Gastroesophageal sphincter (tissue), 4 donors: ENCODE data around the gene IL17B. TPM values are rescaled to one million over a fixed set of nuclear protein-coding genes. Genes with fewer than 3 reads are reported as not detected.
A peak's percentile ranks its signal among the peaks of the same experiment; 100 is the strongest.

Experiments used
- ATAC-seq: fragments of 150-250 bp; one replicate; pipeline ENCODE4 v1.9.1; 2016; ENCODE audit warnings: mild to moderate bottlenecking, moderate library complexity
- H3K27ac ChIP-seq, 4 donors: fragments of 200-600 bp; sonication (generic) in 3 of 4; 1 replicate in 3 of 4; 2 replicates in 1 of 4; pipeline ENCODE4 v1.5.1; 2016 to 2019
- H3K27me3 ChIP-seq: fragments of 200-600 bp; sonication (generic); one replicate; pipeline ENCODE4 v1.5.1; 2019
- H3K36me3 ChIP-seq, 2 donors: fragments of 200-600 bp; sonication (generic); one replicate each; pipeline ENCODE4 v1.5.1; 2019; ENCODE audit warnings: control low read depth in 1 of 2
- H3K4me1 ChIP-seq, 3 donors: fragments of 200-600 bp; sonication (generic); 1 replicate in 2 of 3; 2 replicates in 1 of 3; pipeline ENCODE4 v1.5.1; 2016 to 2019; ENCODE audit warnings: control low read depth in 2 of 3
- H3K4me3 ChIP-seq, 2 donors: fragments of 200-600 bp; sonication (generic); one replicate each; pipeline ENCODE4 v1.5.1; 2019; ENCODE audit warnings: mild to moderate bottlenecking in 1 of 2, moderate library complexity in 1 of 2
- H3K9me3 ChIP-seq, 3 donors: fragments of 200-600 bp; sonication (generic); one replicate each; pipeline ENCODE4 v1.5.1; 2017 to 2019; ENCODE audit warnings: control low read depth in 2 of 3
- EP300 ChIP-seq: sonication (generic); formaldehyde crosslinking; IDR thresholded peaks from one replicate; pipeline ENCODE4 v1.6.1; 2017; ENCODE audit warnings: antibody characterized with exemption, mild to moderate bottlenecking
- POLR2A ChIP-seq, 2 donors: fragments of 450-650 bp; IDR thresholded peaks; one replicate each; pipeline ENCODE4 v1.6.1; 2017; ENCODE audit warnings: antibody characterized with exemption in 2 of 2, mild to moderate bottlenecking in 2 of 2, moderate library complexity in 1 of 2
- POLR2AphosphoS5 ChIP-seq: sonication (generic); formaldehyde crosslinking; IDR thresholded peaks from one replicate; pipeline ENCODE4 v1.6.1; 2017; ENCODE audit warnings: antibody characterized with exemption
- WGBS, 2 donors: methylation state at CpG; one replicate each; pipeline ENCODE4 v1.1.5; 2018; ENCODE audit warnings: low coverage in 1 of 2; 5-methylcytosine and 5-hydroxymethylcytosine counted together
- total RNA-seq, 4 donors: library from RNA; depleted of rRNA; stranded (reverse); fragments of >200 nt; gene quantifications; one replicate each; pipeline ENCODE4 v1.1.0, GENCODE V29; 2016
- TF ChIP-seq, protein P1 (sequence below), 4 experiments: fragments of 200-600 bp in 2 of 4; fragments of 450-650 bp in 2 of 4; sonication (generic) in 1 of 4; IDR thresholded peaks; one replicate each; pipeline ENCODE4 v1.5.1; 2017 to 2019; ENCODE audit warnings: antibody characterized with exemption in 4 of 4, mild to moderate bottlenecking in 2 of 4, moderate library complexity in 2 of 4

The IL17B gene
- total RNA-seq, 4 donors from 2014 or later, result 2.3 to 7.2 (median 4.0) TPM

DNA sequence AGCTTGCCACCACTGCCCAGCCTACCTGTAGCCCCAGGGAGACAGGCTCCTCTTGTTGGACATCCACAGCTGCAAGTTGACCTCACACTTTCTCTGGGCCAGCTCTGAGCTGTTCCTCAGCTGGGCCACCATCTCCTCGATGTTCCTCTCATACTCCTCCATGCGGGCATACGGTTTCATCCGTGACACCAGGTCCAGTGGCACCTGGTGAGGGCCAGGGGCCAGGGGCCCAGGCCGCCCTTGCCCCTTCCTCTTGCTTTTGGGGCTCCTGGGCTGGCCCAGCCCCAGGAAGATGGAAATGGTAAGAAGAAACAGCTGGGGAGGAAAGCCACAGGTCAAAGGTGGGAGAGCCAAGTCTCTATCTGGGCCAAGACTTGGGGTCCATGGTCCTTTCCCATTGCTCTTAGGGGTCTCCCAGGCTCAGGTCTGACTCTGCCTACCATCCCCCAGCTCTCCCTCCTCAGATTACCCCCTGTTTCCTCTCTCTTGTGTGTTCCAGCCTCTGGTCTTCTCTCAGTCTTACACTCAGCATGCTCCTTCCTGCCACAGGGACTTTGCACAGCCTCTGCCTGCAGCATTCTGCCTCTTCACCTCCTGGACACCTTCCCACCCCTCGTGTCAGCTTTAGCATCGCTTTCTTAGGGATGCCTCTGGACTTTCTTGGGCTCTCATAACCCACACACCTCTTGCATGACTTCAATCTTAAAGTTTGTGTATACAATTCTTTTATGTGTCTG, 2.2 kb downstream of the IL17B start:
- Histone ChIP-seq H3K27me3 (no peaks in the 10 kb centered on the region), H3K4me1 (peaks cover 0 to 78% (median 6%) of the 10 kb centered on the region in 3 donors), H3K27ac (peak overlapping the region in 3 of 4 donors; percentile 31 to 94 (median 93)), H3K4me3 (no peak overlapping the region), H3K9me3 (no peaks in the 10 kb centered on the region), H3K36me3 (no peaks in the 10 kb centered on the region)
- TF ChIP-seq, protein P1, sequence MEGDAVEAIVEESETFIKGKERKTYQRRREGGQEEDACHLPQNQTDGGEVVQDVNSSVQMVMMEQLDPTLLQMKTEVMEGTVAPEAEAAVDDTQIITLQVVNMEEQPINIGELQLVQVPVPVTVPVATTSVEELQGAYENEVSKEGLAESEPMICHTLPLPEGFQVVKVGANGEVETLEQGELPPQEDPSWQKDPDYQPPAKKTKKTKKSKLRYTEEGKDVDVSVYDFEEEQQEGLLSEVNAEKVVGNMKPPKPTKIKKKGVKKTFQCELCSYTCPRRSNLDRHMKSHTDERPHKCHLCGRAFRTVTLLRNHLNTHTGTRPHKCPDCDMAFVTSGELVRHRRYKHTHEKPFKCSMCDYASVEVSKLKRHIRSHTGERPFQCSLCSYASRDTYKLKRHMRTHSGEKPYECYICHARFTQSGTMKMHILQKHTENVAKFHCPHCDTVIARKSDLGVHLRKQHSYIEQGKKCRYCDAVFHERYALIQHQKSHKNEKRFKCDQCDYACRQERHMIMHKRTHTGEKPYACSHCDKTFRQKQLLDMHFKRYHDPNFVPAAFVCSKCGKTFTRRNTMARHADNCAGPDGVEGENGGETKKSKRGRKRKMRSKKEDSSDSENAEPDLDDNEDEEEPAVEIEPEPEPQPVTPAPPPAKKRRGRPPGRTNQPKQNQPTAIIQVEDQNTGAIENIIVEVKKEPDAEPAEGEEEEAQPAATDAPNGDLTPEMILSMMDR (IDR thresholded peaks at IDR 0.05), result no peak
- TF ChIP-seq POLR2AphosphoS5, result no peak
- no peak for TF ChIP-seq POLR2A (IDR thresholded peaks at IDR 0.05)
- TF ChIP-seq EP300, result no peak
- WGBS, 2 donors, result 91% methylated on average over 5 of the region's 7 CpGs; no CpG with 5 or more reads in 1 of the 2 donors
- ATAC-seq, result no peak

DNA sequence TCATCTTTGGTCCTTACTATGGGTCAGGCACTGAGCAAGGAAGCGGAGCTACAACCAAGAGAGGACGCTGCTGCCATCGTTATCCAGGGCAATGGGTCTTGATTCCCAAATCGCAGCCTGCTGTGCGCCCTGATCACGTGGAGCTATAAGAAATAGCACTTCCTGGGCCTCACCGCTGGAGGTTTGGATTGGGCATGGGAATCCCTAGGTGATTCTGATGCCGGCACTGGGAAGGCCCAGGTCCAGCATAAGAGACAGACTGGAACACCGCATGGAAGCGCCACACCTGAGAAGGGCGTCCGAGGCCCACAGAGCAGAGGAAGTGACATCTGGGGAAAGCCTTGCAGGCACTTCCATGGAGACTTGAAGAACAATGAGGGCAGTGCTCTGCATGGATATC, 3.0 kb downstream of the IL17B start:
- Histone ChIP-seq H3K27me3 (no peaks in the 10 kb centered on the region), H3K4me3 (no peak overlapping the region), H3K9me3 (no peaks in the 10 kb centered on the region), H3K27ac (peak overlapping the region in 2 of 4 donors; percentile 31 to 93), H3K4me1 (peaks cover 0 to 78% (median 14%) of the 10 kb centered on the region in 3 donors), H3K36me3 (no peaks in the 10 kb centered on the region)
- no peak for TF ChIP-seq POLR2A (IDR thresholded peaks at IDR 0.05)
- TF ChIP-seq POLR2AphosphoS5, result no peak
- ATAC-seq, result no peak
- no CpG with 5 or more reads among the region's 12 CpGs for WGBS, 2 donors

DNA sequence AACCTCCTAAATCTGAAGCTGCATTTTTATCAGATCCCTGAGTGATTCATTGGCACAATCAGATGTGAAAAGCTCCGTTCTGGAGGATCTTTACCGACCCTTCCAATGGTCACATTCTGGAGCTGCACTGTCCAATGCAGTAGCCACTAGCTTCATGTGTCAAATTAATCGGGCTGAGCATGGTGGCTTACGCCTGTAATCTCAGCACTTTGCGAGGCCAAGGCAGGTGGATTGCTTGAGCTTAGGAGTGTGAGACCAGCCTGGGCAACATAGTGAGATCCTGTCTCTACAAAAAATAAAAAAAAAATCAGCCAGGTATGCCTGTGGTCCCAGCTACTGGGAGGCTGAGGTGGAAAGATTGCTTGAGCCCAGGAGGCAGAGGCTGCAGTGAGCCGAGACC, 3.7 kb downstream of the IL17B start:
- ATAC-seq, result no peak
- Histone ChIP-seq H3K4me1 (peaks cover 0 to 78% (median 16%) of the 10 kb centered on the region in 3 donors), H3K9me3 (no peaks in the 10 kb centered on the region), H3K27me3 (no peaks in the 10 kb centered on the region), H3K4me3 (no peak overlapping the region), H3K36me3 (no peaks in the 10 kb centered on the region), H3K27ac (peak overlapping the region in 3 of 4 donors; percentile 64 to 93 (median 75))
- WGBS, 2 donors, result 78 to 87% methylated on average over 3 to 6 of the region's 6 CpGs
- TF ChIP-seq POLR2AphosphoS5, result no peak
- TF ChIP-seq EP300, result no peak
- no peak for TF ChIP-seq POLR2A (IDR thresholded peaks at IDR 0.05)
- TF ChIP-seq, protein P1 (IDR thresholded peaks at IDR 0.05), result no peak

DNA sequence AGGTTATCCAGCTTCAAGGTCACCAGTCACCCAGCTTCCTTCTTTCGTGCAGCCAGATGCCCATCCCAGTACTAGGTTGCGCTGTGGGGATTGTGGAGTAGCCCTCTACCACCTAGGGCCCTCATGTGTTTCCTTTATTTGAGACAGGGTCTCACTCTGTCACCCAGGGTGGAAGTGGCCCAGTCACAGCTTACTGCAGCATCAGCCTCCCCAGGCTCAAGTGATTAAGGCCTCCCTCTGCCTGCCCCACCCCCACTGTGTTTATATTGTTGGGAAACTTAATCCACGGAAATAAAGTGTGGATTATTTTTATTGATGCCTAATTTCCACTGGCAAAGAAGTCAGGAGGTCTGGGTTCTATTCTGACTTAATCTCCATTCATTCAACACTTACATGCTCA, 4.3 kb downstream of the IL17B start:
- peaks cover 0 to 76% (median 16%) of the 10 kb centered on the region in 3 donors for H3K4me1 ChIP-seq
- H3K27me3 ChIP-seq, result no peaks in the 10 kb centered on the region
- no peak overlapping the region for H3K4me3 ChIP-seq
- TF ChIP-seq POLR2AphosphoS5 (no peak), EP300 (no peak), POLR2A (IDR thresholded peaks at IDR 0.05) (no peak)
- TF ChIP-seq, protein P1 (IDR thresholded peaks at IDR 0.05), result no peak
- no peaks in the 10 kb centered on the region for H3K9me3 ChIP-seq
- H3K36me3 ChIP-seq, result no peaks in the 10 kb centered on the region
- 71 to 72% methylated on average over 3 of the region's 3 CpGs for WGBS, 2 donors
- no peak for ATAC-seq
- peak overlapping the region in 3 of 4 donors; percentile 64 to 93 (median 75) for H3K27ac ChIP-seq

DNA sequence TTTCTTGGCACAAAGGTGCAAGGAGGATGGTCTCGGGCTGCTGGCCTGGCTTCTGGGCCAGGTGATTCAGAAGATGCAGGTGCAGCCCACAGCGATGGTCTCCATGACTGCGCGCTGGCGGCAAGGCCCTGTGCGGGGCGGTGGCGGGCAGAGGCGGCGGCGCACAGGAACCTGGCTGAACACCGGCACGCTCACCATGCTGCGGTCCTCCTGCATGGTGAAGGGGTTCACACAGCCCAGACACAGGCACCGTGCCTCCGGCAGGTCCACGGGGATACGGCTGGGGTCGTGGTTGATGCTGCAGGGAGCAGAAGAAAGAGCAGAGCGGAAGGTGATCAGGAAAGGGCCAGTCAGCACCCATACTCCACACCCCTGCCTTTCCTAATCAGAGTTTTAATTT, 4.8 kb downstream of the IL17B start:
- Histone ChIP-seq H3K4me1 (peaks cover 0 to 71% (median 11%) of the 10 kb centered on the region in 3 donors), H3K27ac (peak overlapping the region in 3 of 4 donors; percentile 64 to 93 (median 75))

More for the DNA sequence above, 4.8 kb downstream of the IL17B start:
- Histone ChIP-seq H3K4me3 (no peak overlapping the region), H3K36me3 (no peaks in the 10 kb centered on the region), H3K27me3 (no peaks in the 10 kb centered on the region), H3K9me3 (no peaks in the 10 kb centered on the region)
- 40% methylated on average over 2 of the region's 20 CpGs; no CpG with 5 or more reads in 1 of the 2 donors for WGBS, 2 donors
- ATAC-seq, result no peak
- TF ChIP-seq POLR2AphosphoS5, result no peak
- TF ChIP-seq POLR2A (IDR thresholded peaks at IDR 0.05), result no peak
- TF ChIP-seq, protein P1 (IDR thresholded peaks at IDR 0.05), result no peak
- no peak for TF ChIP-seq EP300
